Muscle layer of colon (tissue), 2 donors: ENCODE results near the gene LBX2.
A peak's percentile ranks its signal among the peaks of the same experiment; 100 is the strongest.
"Not testable (repeated sequence)": the region's sequence is repeated elsewhere in the genome, so short reads cannot be mapped to it uniquely, and the experiment has no call there.

Experiments
- H3K27ac ChIP-seq: one replicate; pipeline ENCODE4 v1.7.0; 2013; ENCODE audit warnings: low read depth, mild to moderate bottlenecking, low read length, moderate library complexity
- H3K27me3 ChIP-seq, 2 donors: one replicate each; pipeline ENCODE4 v1.7.0; 2013; ENCODE audit warnings: low read length in 2 of 2, mild to moderate bottlenecking in 2 of 2; ENCODE audit not compliant: insufficient read depth in 2 of 2, control insufficient read depth in 1 of 2
- H3K36me3 ChIP-seq: one replicate; pipeline ENCODE4 v1.7.0; 2013; ENCODE audit warnings: mild to moderate bottlenecking, low read length; ENCODE audit not compliant: insufficient read depth
- H3K4me1 ChIP-seq: one replicate; pipeline ENCODE4 v1.7.0; 2013; ENCODE audit warnings: mild to moderate bottlenecking, low read length; ENCODE audit not compliant: insufficient read depth
- H3K4me3 ChIP-seq, 2 donors: one replicate each; pipeline ENCODE4 v1.7.0; 2013; ENCODE audit warnings: low read length in 2 of 2, low read depth in 1 of 2, mild to moderate bottlenecking in 1 of 2, moderate library complexity in 1 of 2
- H3K9ac ChIP-seq: one replicate; pipeline ENCODE4 v1.7.0; 2013; ENCODE audit warnings: low read length
- H3K9me3 ChIP-seq: one replicate; pipeline ENCODE4 v1.7.0; 2013; ENCODE audit warnings: mild to moderate bottlenecking, low read length
- donor health status: abdominal sarcoma.
- donor health status: Adenocarcinoma of cecum.

LBX2 gene

GRCh38 chr2:74488643-74489481, 10.5 kb downstream of the LBX2 start:
- Histone ChIP-seq H3K9me3 (no peaks in the 10 kb centered on the region), H3K9ac (no peak overlapping the region), H3K27me3 (no peaks in the 10 kb centered on the region), H3K4me3 (no peak overlapping the region), H3K27ac (no peak overlapping the region), H3K4me1 (no peaks in the 10 kb centered on the region), H3K36me3 (peaks cover 62% of the 10 kb centered on the region)

DNA sequence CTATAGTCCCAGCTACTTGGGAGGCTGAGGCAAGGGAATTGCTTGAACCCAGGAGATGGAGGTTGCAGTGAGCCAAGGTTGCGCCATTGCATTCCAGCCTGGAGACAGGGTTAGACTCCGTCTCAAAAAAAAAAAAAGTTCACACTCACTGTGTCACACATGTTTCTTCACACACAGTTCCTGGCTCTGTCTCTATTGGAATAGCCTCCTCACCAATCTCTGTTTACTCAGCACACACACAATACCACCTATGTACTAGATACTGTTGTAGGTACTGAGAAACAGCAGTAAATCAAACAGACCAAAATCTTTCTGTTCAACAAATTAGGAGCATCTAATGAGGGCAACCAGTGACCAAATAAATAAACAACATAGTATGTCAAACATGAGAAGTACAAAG, 13.3 kb downstream of the LBX2 start:
- Histone ChIP-seq H3K27ac (no peak overlapping the region), H3K27me3 (no peaks in the 10 kb centered on the region), H3K36me3 (peaks cover 37% of the 10 kb centered on the region), H3K9me3 (no peaks in the 10 kb centered on the region), H3K4me1 (peaks cover 13% of the 10 kb centered on the region), H3K9ac (no peak overlapping the region), H3K4me3 (no peak overlapping the region)

DNA sequence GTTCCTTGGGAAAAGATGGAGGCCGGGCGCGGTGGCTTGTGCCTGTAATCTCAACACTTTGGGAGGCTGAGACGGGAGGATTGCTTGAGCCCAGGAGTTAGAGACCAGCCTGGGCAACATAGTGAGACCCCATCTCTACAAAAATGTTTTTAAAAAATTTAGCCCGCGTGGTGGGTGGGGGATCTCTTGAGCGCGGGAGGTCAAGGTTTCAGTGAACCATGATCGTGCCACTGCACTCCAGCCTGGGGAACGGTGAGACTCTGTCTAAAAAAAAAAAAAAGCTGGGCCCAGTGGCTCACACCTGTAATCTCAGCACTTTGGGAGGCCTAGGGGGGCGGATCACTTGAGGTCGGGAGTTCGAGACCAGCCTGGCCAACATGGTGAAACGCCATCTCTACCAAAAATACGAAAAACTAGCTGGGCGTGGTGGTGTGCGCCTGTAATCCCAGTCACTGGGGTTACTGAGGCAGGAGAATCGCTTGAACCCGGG, 15.7 kb downstream of the LBX2 start:
- H3K27me3 ChIP-seq, H3K9me3 ChIP-seq: not testable (repeated sequence)
- H3K27ac ChIP-seq, result peak overlapping the region; percentile 93
- peak overlapping the region; percentile 85 to 99 for H3K4me3 ChIP-seq
- H3K4me1 ChIP-seq, result peaks cover 26% of the 10 kb centered on the region
- peak overlapping the region; percentile 69 for H3K9ac ChIP-seq
- H3K36me3 ChIP-seq, result peaks cover 33% of the 10 kb centered on the region

DNA sequence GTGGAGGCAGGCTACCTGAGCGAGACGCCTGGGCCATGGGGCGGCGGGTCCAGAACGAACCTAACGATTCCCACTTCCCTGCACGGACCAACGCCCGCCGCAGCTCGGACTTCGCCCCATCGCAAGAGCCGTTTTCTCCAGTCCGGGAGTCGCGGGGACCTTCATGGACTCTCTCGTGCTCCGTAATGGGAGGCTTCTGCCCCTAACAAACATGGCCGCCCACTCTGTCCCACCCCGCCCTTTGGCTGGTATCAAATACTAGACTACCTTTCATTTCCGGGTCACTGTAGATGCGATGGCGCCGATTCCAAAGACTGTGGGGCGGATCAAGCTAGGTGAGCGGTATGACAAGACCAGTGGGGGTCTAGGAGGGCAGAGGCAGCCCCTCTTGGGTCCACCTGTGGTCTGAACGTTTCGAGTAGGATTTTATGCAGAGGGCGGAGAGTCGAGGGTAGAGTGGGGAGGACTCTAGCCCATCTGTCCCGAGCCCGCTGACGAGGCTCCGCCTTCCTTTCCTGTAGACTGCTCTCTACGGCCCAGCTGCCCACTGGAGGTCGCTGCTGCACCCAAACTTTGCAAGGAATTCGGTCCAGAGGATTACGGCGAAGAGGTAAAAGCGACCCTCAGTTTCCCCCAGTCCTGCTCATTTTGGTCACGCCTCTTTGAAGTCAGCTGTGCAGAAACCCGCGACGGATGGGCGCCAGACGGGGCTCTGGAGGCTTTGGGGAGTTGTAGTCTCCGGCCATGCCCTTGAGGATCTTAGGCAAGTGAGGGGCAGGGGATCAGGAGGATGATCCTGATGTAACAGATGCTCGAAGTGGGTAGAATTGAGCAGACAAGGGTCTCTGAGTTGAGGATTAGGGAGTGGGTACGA, 16.4 kb downstream of the LBX2 start, which contains the start of the genes CCDC142 and TTC31:
CCDC142 (minus strand) TSS at position 198 of the 874 bp plus-strand sequence; CDS start at position 37, 161 bp downstream.
TTC31 (plus strand) TSS at position 281 of the 874 bp plus-strand sequence; CDS start at position 296, 15 bp downstream.
- Histone ChIP-seq H3K27me3 (no peaks in the 10 kb centered on the region), H3K36me3 (peaks cover 26% of the 10 kb centered on the region), H3K4me3 (peak within 1 kb of the TSS; percentile 85 to 99), H3K9ac (peak within 1 kb of the TSS; percentile 69), H3K4me1 (peaks cover 26% of the 10 kb centered on the region), H3K9me3 (no peaks in the 10 kb centered on the region), H3K27ac (peak within 1 kb of the TSS; percentile 93)

- Histone ChIP-seq H3K4me3 (peak overlapping the region; percentile 85 to 99), H3K27me3 (no peaks in the 10 kb centered on the region), H3K4me1 (peaks cover 26% of the 10 kb centered on the region), H3K9me3 (no peaks in the 10 kb centered on the region), H3K36me3 (peaks cover 29% of the 10 kb centered on the region), H3K27ac (peak overlapping the region; percentile 93), H3K9ac (peak overlapping the region; percentile 69)
Measured at GRCh38 chr2:74481961-74482800, 17.2 kb downstream of the LBX2 start.

DNA sequence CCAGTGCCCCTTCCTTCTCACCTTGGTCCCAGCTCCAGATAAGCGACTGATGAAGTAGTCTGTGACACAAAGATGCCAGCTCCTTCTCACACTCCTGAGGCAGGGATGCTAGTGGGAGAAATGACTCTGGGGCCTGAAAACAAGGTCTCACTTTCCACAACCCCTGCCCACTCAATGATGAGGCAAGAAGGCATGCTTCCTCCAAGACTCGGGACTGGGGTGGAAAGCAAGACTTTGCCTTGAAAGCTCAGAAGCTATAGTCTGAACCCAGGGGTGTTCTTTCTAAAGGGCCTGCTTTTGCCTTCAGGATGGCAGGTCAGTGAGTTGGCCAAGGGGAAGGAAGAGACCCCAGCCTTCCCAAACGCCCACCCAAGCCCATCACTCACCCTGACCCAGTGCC, 18.0 kb downstream of the LBX2 start:
- no peak overlapping the region for H3K27ac ChIP-seq
- H3K4me3 ChIP-seq, result peak overlapping the region; percentile 85 to 99
- peaks cover 26% of the 10 kb centered on the region for H3K4me1 ChIP-seq
- no peaks in the 10 kb centered on the region for H3K9me3 ChIP-seq
- H3K36me3 ChIP-seq, result peaks cover 28% of the 10 kb centered on the region
- H3K9ac ChIP-seq, result peak overlapping the region; percentile 69
- no peaks in the 10 kb centered on the region for H3K27me3 ChIP-seq

DNA sequence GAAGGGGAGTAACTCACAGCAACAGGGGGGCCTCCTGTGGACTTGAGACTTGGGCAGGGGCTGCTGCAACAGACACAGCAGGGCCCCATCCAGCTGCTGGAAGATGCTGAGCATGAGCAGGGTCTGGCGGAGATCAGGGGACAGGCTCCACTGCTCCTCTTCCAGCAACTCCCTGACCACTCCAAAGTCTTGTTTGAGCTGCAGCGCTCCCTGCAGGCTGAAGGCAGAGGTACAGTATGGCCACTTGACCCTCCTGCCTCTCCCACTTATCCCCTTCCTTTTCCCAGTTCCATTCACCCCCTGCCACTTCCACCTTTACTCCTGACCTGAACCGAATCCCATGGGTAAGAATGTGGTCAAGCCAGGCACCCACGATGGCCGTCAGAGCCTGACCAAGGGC, 24.5 kb downstream of the LBX2 start:
- Histone ChIP-seq H3K4me3 (no peak overlapping the region), H3K9ac (no peak overlapping the region), H3K4me1 (peaks cover 23% of the 10 kb centered on the region), H3K9me3 (no peaks in the 10 kb centered on the region), H3K27ac (no peak overlapping the region), H3K27me3 (no peaks in the 10 kb centered on the region), H3K36me3 (peaks cover 26% of the 10 kb centered on the region)

DNA sequence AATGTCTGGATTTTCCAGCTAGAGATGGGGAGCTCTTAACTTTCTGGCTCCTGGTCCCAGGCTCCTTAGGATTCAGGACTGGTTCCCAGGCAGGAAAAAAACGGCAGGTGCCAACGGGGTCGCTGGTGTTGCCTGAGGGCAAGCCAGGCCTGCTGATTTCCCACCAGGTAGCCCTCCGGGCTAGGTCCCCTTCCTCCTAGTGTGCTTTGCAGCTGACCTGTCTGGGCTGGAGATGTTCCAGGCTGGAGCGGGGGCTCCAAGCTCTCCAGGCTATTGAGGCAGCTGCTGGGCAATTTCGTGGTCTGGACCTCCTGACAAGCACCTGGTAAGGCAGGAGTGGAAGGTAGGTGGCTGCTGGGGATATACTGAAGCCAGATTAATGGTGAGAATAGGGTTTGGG, 24.9 kb downstream of the LBX2 start:
- peaks cover 21% of the 10 kb centered on the region for H3K4me1 ChIP-seq
- H3K9ac ChIP-seq, result no peak overlapping the region
- no peak overlapping the region for H3K4me3 ChIP-seq
- H3K36me3 ChIP-seq, result peaks cover 22% of the 10 kb centered on the region
- no peaks in the 10 kb centered on the region for H3K9me3 ChIP-seq
- H3K27me3 ChIP-seq, result no peaks in the 10 kb centered on the region
- H3K27ac ChIP-seq, result no peak overlapping the region

DNA sequence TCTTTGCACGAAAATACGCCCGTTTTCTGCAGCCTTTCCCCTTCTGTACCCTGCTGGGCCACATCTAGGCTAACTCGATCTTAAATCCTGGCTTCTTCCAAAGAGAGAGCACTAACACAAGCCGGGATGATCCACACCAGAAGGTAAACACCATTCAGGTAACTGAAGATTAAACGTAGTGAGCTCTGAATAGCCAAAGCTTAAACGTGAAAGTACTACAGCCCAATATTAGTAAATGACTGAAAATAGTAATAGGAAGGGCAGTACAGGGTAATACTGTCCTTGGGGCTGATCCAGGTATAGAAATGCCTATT, 26.5 kb downstream of the LBX2 start:
- Histone ChIP-seq H3K9ac (peak overlapping the region; percentile 66), H3K36me3 (peaks cover 21% of the 10 kb centered on the region), H3K27ac (peak overlapping the region; percentile 75), H3K27me3 (no peaks in the 10 kb centered on the region), H3K4me1 (peaks cover 16% of the 10 kb centered on the region), H3K9me3 (no peaks in the 10 kb centered on the region), H3K4me3 (peak overlapping the region; percentile 15 to 81)

DNA sequence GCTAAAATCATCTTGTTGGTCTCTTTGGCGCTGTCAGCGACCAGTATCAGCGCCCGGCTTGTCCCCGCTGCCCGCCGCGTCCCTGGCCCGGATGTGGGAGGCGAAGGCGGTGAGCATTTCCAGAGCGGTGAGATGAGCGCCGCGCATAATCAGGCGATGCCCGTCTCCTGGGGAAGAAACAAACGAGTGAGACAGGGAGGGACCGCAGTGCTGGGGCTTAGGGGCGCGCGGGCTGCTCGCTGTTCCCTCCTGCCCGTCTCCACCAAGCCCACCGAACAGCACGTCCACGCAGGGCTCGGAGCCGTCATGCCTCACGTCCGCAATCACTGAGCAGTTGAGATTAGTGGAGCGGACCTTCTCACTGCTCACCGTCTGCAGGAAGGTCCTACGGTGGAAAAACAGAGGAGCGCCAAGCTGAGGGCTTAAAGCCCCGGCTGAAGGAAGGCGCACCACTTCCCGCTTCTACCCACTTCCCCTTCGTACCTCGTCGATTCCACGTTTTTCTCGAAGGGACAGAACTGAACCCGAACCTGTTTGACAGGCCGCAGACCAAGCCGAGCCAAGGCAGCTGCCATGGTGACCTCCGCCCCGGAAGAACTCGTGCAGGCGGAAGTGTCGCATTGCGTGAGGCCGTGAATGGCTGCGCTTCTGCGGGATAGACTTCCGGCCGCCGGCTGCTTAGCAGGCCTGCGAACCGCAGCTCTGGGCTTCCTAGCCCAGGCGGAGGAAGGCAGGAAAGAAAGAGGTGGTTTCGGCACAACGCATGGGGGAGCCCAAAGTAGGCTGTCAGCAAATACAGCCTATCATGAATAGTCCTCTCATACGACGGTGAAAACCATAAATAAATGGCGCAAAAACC, 27.1 kb downstream of the LBX2 start, which contains the start of gene MRPL53:
MRPL53 (minus strand) TSS at position 595 of the 859 bp plus-strand sequence; CDS start at position 575, 20 bp downstream.
- Histone ChIP-seq H3K27me3 (no peaks in the 10 kb centered on the region), H3K4me3 (peak within 1 kb of the TSS; percentile 15 to 81), H3K36me3 (peaks cover 17% of the 10 kb centered on the region), H3K4me1 (peaks cover 16% of the 10 kb centered on the region), H3K9ac (peak within 1 kb of the TSS; percentile 66), H3K9me3 (no peaks in the 10 kb centered on the region), H3K27ac (peak within 1 kb of the TSS; percentile 75)
